Right atrium auricular region (tissue), 2 donors: ENCODE results near the gene NGFR. TPM values are rescaled to one million over a fixed set of nuclear protein-coding genes. Genes with fewer than 3 reads are reported as not detected.

Experiments used
- DNase-seq: peaks from one replicate; pipeline ENCODE4 v3.0.0-alpha.2; 2019; ENCODE audit warnings: low spot score
- H3K27ac ChIP-seq, 2 donors: fragments of 200-600 bp; sonication (generic); 1 replicate in 1 of 2; 2 replicates in 1 of 2; pipeline ENCODE4 v1.5.1; 2016 to 2019
- H3K27me3 ChIP-seq, 2 donors: fragments of 200-600 bp; sonication (generic); one replicate each; pipeline versions ENCODE4 v1.5.1 to v1.6.0; 2017 to 2019
- H3K36me3 ChIP-seq: fragments of 200-600 bp; sonication (generic); one replicate; pipeline ENCODE4 v1.5.1; 2016
- H3K4me1 ChIP-seq, 2 donors: fragments of 200-600 bp; sonication (generic); one replicate each; pipeline versions ENCODE4 v1.5.1 to v1.6.0; 2017 to 2019
- H3K4me3 ChIP-seq, 2 donors: fragments of 200-600 bp; sonication (generic); 1 replicate in 1 of 2; 2 replicates in 1 of 2; pipeline ENCODE4 v1.5.1; 2017 to 2019; ENCODE audit warnings: mild to moderate bottlenecking in 1 of 2, moderate library complexity in 1 of 2
- H3K9me3 ChIP-seq, 2 donors: fragments of 200-600 bp; sonication (generic); one replicate each; pipeline ENCODE4 v1.5.1; 2019
- CTCF ChIP-seq, 2 donors: fragments of 200-600 bp; sonication (generic); IDR thresholded peaks; one replicate each; pipeline ENCODE4 v1.5.1; 2019; ENCODE audit warnings: antibody characterized with exemption in 2 of 2
- total RNA-seq, 2 donors: library from RNA; depleted of rRNA; stranded (reverse); fragments of >200 nt; gene quantifications; one replicate each; pipeline ENCODE4 v1.1.0, GENCODE V29; 2016

NGFR gene
- total RNA-seq, 2 donors from 2014 or later: 13.9 to 16.7 TPM

DNA sequence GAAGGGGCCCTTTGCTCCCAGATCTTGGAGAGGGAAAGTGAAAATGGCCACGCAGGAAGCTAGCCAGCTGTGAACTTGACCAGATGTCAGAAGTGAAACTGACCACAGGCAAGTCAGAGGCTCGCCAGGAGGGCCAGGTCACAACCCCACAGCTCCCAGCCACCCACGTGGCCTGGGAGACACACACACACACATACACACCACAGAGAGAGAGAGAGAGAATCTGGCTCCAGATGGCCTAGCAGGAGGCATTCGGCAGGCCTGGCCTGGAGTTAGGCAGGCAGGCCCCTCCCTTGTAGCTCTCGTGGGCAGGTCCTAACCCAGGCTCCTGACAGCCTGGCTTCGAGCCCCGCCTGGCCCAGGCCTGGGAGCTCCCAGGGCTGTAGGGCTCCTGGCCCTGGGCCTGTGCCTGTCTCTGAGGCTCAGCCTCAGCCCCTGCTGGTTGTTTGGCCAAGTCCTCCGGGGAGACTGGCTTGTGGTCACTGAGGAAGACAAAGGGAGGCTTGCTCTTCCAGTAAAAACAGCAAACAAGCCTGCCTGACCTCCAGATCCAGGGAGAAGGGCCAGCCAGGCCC, 20.2 kb downstream of the NGFR start:
- peak overlapping the region; percentile 80 to 82 for H3K27ac ChIP-seq
- DNase-seq: peak; percentile 92
- no peaks in the 10 kb centered on the region for H3K36me3 ChIP-seq
- H3K4me1 ChIP-seq: peaks cover 0 to 40% of the 10 kb centered on the region in 2 donors
- no peaks in the 10 kb centered on the region for H3K27me3 ChIP-seq
- H3K9me3 ChIP-seq: no peaks in the 10 kb centered on the region
- H3K4me3 ChIP-seq: no peak overlapping the region
- TF ChIP-seq CTCF (IDR thresholded peaks at IDR 0.05): peak in 1 of 2 donors; percentile 43

- no peaks in the 10 kb centered on the region for H3K27me3 ChIP-seq
- no peak overlapping the region for H3K4me3 ChIP-seq
- peaks cover 0 to 40% of the 10 kb centered on the region in 2 donors for H3K4me1 ChIP-seq
- no peaks in the 10 kb centered on the region for H3K9me3 ChIP-seq
- peak overlapping the region; percentile 80 to 82 for H3K27ac ChIP-seq
- no peak for DNase-seq
- no peaks in the 10 kb centered on the region for H3K36me3 ChIP-seq
- TF ChIP-seq CTCF (IDR thresholded peaks at IDR 0.05): no peak
These were observed 21.1 kb downstream of the NGFR start for GRCh38 chr17:49516180-49516579.

- DNase-seq: no peak
- Histone ChIP-seq H3K27me3 (no peaks in the 10 kb centered on the region), H3K9me3 (no peaks in the 10 kb centered on the region), H3K27ac (no peak overlapping the region), H3K4me1 (peaks cover 0 to 30% of the 10 kb centered on the region in 2 donors), H3K4me3 (no peak overlapping the region), H3K36me3 (no peaks in the 10 kb centered on the region)
- no peak for TF ChIP-seq CTCF (IDR thresholded peaks at IDR 0.05)
These were observed 23.4 kb downstream of the NGFR start for GRCh38 chr17:49518346-49519078.

- Histone ChIP-seq H3K36me3 (no peaks in the 10 kb centered on the region), H3K9me3 (no peaks in the 10 kb centered on the region), H3K4me3 (no peak overlapping the region), H3K27me3 (no peaks in the 10 kb centered on the region), H3K27ac (no peak overlapping the region), H3K4me1 (peaks cover 0 to 20% of the 10 kb centered on the region in 2 donors)
- no peak for TF ChIP-seq CTCF (IDR thresholded peaks at IDR 0.05)
- DNase-seq: no peak
These were observed 24.7 kb downstream of the NGFR start for GRCh38 chr17:49519781-49520180.

DNA sequence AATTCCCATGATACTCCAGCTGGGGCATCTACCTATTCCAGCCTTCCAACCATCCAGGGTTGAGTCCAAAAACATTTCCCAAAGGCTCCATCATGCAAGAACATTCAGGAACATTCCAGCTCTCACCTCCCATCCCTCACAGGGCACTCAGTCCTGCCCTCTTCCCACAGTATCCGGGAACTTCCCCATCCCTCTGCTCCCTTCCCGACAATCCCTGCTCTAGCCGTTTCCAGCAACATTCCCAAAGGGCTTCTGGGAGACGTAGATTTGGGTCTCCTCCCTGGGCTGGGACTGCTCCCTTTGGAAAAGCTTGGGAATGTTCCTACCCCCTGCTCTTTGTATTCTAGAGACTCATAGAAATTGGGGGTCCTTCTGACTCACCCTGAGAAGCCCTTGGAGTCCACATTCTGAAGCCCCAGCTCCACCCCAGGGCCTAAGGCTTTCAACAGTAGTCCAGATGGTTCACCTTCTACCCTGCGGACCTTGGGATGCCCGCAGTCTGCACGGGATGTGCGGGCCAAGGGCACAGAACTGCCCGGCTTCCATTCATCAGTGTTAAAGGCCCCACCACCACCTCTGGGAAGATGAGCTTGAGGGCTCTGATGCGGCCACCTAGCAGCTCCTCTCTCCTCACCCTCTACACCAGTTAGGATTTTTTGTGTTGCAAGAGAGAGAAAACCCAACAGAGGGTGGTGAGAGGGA, 25.4 kb downstream of the NGFR start:
- no peak overlapping the region for H3K27ac ChIP-seq
- no peaks in the 10 kb centered on the region for H3K27me3 ChIP-seq
- H3K9me3 ChIP-seq: no peaks in the 10 kb centered on the region
- no peak for TF ChIP-seq CTCF (IDR thresholded peaks at IDR 0.05)
- H3K4me1 ChIP-seq: peaks cover 0 to 13% of the 10 kb centered on the region in 2 donors
- no peak overlapping the region for H3K4me3 ChIP-seq
- no peaks in the 10 kb centered on the region for H3K36me3 ChIP-seq
- DNase-seq: no peak
